Hematopoietic multipotent progenitor cell treated with erythropoietin and hydrocortisone succinate and interleukin-3 and kit ligand, for 8 days (in vitro differentiated cells): ENCODE measurements around the gene TRMT61A.

Experiments used
- DNase-seq: peaks from one replicate; pipeline ENCODE4 v3.0.0-alpha.2; 2015

The TRMT61A gene

DNA sequence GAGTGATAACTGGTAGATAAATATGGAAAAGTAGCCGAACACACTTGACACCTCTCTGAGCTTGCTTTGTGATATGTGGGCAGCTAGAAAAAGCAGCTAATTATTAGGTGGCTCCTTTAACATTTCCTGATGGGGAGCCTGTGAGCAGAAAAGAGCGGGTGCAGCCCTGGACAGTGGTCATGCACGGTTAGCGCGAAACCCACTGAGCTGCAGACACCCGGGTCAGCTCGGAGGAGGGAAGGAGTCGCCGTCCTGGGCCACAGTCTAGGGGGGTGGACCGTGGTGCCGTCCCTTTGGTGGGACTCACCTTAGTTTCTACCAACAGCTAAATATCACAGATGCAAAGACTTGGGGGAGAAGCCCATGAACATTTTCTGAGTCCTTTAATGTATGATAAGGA is 40.4 kb downstream of the TRMT61A start:
- DNase-seq = no peak

GRCh38 chr14:103574104-103574503 is 45.1 kb downstream of the TRMT61A start:
- no peak for DNase-seq

DNA sequence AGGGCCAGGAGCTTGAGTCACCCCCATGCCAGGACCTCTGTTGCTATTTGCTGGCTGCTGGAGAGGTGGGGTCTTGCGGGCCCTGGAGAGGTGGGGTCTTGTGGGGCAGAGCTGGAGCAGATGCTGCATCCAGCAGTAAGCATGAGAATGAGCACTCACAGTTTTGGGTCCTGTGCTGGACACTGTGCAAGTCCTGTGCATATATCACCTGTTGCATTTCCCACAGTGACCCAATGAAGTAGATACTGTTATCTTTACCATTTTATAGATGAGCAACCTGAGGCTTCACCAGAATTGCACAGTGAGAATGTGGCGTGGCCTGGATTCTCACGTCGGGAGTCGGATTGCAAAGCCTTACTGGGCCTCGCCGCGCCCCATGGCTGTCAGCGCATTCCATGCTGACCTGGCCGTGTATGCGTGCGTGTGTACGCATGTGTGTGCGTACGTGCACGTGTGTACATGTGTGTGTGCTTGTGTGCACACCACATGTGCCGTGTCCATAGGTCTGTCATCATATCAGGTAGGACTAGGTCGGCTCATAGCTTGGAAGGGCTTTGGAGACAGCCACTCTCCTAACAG is 45.8 kb downstream of the TRMT61A start:
- DNase-seq = no peak

DNA sequence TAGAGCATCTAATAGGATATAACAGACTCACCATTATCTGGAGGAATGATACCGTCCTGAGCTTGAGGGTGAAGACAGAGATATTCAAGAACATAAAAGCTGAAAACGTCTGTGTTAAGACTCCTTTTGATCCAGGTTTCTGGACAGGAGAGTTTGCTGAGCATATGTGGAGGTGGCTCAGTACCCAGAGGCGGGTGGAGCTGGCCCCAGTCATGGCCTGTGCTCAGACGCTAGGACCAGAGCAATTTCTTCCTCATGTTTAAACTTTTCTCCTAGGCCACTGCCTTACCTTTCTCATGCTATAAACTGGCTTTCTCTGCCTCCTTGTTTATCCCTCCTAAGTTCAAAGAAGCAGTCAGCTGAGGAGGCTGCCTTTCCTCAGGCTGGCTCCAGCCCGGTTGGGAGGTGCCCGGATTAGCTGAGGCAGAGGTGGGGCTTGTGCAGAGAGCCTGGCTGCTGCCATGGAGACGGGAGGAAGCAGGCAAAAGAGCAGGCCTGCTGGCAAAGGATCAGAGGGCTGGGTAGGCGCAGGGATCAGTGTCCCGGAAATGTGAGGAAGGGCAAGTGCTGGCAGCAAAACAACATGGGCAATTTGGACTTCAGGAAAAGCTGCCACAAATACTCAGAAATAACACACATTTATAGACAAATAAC is 47.5 kb downstream of the TRMT61A start:
- DNase-seq = no peak

GRCh38 chr14:103578401-103579075 is 49.5 kb downstream of the TRMT61A start:
- no peak for DNase-seq

GRCh38 chr14:103581206-103581605 is 52.2 kb downstream of the TRMT61A start:
- no peak for DNase-seq

- no peak for DNase-seq
These were observed 53.1 kb downstream of the TRMT61A start for GRCh38 chr14:103581954-103582703.

DNA sequence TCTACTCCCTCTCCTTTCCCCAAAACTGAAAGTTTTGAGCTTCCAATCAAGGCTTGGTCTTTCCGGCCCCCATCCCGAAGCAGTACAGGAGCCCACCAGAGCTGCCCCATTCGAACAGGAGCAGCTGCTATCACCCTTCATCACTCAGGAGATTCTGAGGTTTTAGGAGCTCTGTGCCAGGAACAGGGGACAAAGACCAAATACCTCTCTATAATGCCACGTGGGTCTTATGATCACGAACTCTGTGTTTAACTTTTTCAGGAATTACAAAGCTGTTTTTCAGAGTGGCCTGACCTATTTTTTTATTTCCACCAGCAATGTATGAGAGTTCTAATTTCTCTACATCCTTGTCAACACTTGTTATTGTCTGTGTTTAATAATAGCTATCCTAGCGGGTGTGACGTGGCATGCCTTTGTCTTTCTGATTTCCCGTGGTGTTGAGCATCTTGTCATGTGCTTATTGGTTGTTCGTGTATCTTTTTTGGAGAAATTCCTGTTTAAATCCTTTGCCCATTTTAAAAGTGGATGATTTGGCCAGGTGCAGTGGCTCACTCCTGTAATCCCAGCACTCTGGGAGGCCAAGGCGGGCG is 55.4 kb downstream of the TRMT61A start:
- DNase-seq = no peak
